Panc1 (cell line): Measurements from ENCODE around the gene ENHO.

Source experiments
- POLR2AphosphoS5 ChIP-seq: IDR thresholded peaks from 2 replicates; pipeline ENCODE4 v1.6.1; 2012; ENCODE audit warnings: mild to moderate bottlenecking, low read depth, low read length, moderate library complexity
- SIN3A ChIP-seq: IDR thresholded peaks from 2 replicates; pipeline ENCODE4 v1.6.1; 2012; ENCODE audit warnings: low read depth, mild to moderate bottlenecking, low read length, moderate library complexity, borderline replicate concordance; ENCODE audit not compliant: insufficient read depth
- TCF7L2 ChIP-seq: IDR thresholded peaks from 2 replicates; pipeline ENCODE4 v1.6.1; 2011; ENCODE audit warnings: mild to moderate bottlenecking, low read depth, low read length, inconsistent platforms
- TF ChIP-seq, protein P1 (sequence below): fragments of 450-650 bp; IDR thresholded peaks from 2 replicates; pipeline ENCODE4 v1.5.1; 2017; ENCODE audit warnings: mild to moderate bottlenecking
- TF ChIP-seq, protein P2 (sequence below), 2 experiments: IDR thresholded peaks; 2 replicates each; pipeline ENCODE4 v1.6.1; 2011 to 2012; ENCODE audit warnings: low read depth in 2 of 2, control low read depth in 1 of 2, low read length in 1 of 2, mild to moderate bottlenecking in 1 of 2, moderate library complexity in 1 of 2; ENCODE audit not compliant: insufficient read depth in 1 of 2

DNA sequence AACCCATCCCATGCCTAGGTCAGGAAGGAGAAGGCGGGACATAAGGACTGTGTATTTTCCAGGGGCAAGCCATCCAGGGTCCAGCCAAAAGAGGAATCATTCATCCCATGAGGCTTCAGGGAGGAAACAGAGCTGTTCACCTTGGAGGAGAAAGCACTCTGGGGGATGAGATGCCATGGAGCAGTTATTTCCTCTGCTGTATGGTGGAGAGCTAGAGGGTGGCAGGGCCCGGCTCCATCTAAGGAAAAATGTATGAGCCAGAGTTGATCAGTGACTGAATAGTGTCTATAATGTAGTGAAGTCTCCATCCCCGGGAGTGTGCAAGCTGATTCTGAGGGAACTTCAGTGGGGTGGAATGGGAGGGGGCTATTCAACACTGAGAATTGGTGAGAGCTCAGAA is 8.0 kb downstream of the ENHO start:
- TF ChIP-seq POLR2AphosphoS5 (no peak), SIN3A (no peak), TCF7L2 (no peak)
- TF ChIP-seq, protein P1, sequence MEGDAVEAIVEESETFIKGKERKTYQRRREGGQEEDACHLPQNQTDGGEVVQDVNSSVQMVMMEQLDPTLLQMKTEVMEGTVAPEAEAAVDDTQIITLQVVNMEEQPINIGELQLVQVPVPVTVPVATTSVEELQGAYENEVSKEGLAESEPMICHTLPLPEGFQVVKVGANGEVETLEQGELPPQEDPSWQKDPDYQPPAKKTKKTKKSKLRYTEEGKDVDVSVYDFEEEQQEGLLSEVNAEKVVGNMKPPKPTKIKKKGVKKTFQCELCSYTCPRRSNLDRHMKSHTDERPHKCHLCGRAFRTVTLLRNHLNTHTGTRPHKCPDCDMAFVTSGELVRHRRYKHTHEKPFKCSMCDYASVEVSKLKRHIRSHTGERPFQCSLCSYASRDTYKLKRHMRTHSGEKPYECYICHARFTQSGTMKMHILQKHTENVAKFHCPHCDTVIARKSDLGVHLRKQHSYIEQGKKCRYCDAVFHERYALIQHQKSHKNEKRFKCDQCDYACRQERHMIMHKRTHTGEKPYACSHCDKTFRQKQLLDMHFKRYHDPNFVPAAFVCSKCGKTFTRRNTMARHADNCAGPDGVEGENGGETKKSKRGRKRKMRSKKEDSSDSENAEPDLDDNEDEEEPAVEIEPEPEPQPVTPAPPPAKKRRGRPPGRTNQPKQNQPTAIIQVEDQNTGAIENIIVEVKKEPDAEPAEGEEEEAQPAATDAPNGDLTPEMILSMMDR: no peak
- TF ChIP-seq, protein P2, sequence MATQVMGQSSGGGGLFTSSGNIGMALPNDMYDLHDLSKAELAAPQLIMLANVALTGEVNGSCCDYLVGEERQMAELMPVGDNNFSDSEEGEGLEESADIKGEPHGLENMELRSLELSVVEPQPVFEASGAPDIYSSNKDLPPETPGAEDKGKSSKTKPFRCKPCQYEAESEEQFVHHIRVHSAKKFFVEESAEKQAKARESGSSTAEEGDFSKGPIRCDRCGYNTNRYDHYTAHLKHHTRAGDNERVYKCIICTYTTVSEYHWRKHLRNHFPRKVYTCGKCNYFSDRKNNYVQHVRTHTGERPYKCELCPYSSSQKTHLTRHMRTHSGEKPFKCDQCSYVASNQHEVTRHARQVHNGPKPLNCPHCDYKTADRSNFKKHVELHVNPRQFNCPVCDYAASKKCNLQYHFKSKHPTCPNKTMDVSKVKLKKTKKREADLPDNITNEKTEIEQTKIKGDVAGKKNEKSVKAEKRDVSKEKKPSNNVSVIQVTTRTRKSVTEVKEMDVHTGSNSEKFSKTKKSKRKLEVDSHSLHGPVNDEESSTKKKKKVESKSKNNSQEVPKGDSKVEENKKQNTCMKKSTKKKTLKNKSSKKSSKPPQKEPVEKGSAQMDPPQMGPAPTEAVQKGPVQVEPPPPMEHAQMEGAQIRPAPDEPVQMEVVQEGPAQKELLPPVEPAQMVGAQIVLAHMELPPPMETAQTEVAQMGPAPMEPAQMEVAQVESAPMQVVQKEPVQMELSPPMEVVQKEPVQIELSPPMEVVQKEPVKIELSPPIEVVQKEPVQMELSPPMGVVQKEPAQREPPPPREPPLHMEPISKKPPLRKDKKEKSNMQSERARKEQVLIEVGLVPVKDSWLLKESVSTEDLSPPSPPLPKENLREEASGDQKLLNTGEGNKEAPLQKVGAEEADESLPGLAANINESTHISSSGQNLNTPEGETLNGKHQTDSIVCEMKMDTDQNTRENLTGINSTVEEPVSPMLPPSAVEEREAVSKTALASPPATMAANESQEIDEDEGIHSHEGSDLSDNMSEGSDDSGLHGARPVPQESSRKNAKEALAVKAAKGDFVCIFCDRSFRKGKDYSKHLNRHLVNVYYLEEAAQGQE (IDR thresholded peaks at IDR 0.05; ENCODE audit: insufficient read depth in 1 of 2, low read depth in 2 of 2, low read length in 1 of 2): no peak
